Right ventricle myocardium superior (tissue), 1 donor: ENCODE measurements around the gene MYB. TPM values are rescaled to one million over a fixed set of nuclear protein-coding genes. Genes with fewer than 3 reads are reported as not detected.
"Not testable (repeated sequence)": the region's sequence is repeated elsewhere in the genome, so short reads cannot be mapped to it uniquely, and the experiment has no call there.

Source experiments
- ATAC-seq: fragments of 200-7000 bp; cut with Tn5 transposase; one replicate; pipeline ENCODE4 v1.9.1; 2020; ENCODE audit warnings: mild to moderate bottlenecking; ENCODE audit not compliant: poor library complexity
- DNase-seq: peaks from one replicate; pipeline ENCODE4 v3.0.0-alpha.2; 2020
- intact Hi-C: fragments of 100-400 bp; cut with DNase I; formaldehyde crosslinking; loops from one replicate; pipeline ENCODE4 v1.11.2; 2022
- total RNA-seq: library from RNA; stranded (reverse); fragmentation: NEBNext Ultra II Directional; extraction: Animal tissue kit (Norgen Biotek cat#: 25700); gene quantifications from one replicate; pipeline ENCODE4 v1.2.1, GENCODE V29; 2021
- donor health status: DM: no; HTN: yes; CAD: no; lungs with severe emphysema.

The MYB gene
- total RNA-seq, 1 donor from 2014 or later, result 0.22 TPM

DNA sequence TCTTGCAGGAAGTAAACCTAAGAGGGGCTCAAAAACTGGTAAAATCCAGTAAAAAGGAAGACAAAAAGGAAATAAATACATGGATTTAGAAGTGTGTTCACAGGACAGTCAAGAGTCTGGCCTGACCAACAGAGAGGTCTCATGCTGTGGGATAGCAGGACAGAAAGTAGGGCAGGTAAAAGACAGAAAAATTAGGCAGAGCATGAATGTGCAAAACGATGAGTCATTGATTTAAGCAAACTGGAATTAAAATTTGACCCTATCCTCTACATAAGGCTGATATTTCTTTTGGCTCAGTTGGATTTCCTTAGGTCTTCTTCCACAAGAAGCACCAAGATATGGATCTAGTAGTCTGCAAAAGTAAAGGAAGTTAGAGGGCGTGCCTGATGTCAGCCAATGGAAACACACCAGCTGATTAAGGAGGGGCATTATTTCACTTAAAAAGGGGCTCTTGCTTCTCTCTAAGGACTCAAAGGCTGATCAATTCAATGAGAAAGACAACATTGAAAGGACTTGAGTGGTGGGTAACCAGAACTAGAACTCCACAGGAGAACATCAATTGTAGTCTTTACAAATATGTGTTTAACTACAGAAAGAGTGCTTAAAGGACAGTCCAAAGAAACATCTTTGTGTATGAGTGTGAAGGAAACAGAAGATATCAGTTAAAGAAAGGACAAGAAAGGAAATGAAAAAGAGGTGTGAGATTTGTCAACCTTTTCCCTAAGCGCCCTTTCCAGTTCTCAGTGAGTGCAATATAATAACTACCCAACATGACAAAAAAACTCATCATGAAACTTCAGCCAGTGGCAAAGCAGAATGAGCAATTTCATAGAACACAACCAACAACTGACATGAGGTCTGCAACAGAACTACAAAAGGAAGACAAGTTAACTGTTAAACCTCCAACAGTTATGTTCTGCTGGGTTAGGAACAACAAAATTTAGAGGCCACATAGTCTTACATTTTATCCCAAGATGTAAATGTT lies 19.4 kb upstream of the MYB start:
- intact Hi-C loops, result no loop called here
- no peak for DNase-seq
- no peak for ATAC-seq

DNA sequence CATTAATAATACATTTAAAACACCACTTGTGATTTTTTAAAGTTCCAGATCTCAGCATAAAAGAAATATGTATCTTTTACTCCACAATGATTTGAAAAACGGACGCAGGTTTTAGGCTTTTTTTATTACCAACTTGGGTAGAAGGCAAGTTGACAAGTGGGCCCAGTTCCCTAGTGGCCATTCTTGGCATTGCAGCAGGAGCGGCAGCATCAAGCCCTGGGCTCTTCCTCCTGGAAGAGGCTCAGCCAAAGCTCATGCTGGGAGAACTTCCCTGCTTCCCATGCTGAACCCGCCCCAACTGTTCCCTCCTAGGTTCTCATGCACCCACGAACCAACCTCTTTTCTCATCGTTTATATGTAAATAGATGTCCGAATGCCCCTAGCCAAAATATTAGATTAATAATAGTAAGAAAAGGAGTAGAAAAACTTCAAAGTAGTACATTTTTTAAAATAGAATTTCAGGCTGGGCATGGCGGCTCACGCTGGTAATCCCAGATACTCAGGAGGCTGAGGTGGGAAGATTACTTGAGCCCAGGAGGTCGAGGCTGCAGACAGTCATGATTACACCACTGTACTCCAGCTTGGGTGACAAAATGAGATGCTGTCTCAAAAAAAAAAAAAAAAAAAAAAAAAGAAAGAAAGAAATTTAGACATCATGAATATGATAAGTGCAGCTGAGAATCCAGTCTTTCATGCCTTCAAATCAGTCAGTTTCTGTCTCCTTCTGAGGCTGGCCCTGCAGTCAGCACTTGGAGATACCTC lies 18.2 kb upstream of the MYB start:
- DNase-seq (peak; percentile 47), ATAC-seq (no peak)
- intact Hi-C loops, result no loop called here

- DNase-seq (no peak), ATAC-seq (no peak)
- intact Hi-C loops, result no loop called here
Measured at GRCh38 chr6:135163440-135163738, 17.7 kb upstream of the MYB start.

- intact Hi-C loops, ATAC-seq, DNase-seq: not testable (repeated sequence)
Measured at GRCh38 chr6:135164387-135164786, 16.7 kb upstream of the MYB start.

- intact Hi-C loops, result no loop called here
- ATAC-seq (no peak), DNase-seq (no peak)
Measured at GRCh38 chr6:135165031-135165430, 16.1 kb upstream of the MYB start.

GRCh38 chr6:135166515-135166914 lies 14.6 kb upstream of the MYB start:
- DNase-seq, result no peak
- no peak for ATAC-seq

DNA sequence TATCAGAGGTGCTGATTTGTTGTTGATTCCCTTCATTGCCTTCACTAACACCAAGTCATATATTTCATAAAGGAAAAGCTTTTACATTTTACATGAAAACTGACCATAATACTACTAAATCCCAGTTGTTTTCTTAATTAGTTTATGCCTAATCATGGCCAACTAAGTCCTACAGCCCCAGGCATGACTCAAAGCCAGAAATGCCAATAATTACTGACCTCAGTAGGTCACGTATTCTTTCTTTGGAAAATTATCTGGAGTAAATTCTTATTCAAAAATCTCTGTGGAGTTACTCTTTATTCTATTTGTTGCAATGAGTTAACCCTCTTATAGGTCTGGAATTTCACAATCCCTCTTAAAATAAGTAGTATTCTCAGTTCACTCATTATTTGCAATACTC lies 13.5 kb upstream of the MYB start:
- intact Hi-C loops, result no loop called here
- no peak for ATAC-seq
- no peak for DNase-seq

More at GRCh38 chr6:135166515-135166914, 14.6 kb upstream of the MYB start:
- intact Hi-C loops, result no loop called here

DNA sequence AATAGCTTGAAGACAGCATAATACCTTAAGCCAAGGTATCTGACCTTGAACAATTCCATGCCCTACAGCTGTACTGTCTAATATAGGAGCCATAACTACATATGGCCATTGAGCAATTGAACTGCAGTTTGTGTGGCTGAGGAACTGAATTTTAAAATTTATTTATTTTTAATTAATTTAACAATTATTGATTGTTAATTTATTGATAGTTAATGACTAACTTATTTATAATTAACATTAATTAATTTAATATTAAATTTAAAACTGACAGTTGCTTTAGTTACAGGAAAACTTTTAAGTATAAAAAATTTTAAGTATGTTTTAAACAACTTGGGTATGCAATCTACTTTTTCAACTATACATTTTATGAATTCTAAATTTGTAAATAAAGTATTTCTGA lies 12.3 kb upstream of the MYB start:
- DNase-seq (no peak), ATAC-seq (no peak)
- intact Hi-C loops, result no loop called here

- ATAC-seq (no peak), DNase-seq (no peak)
- intact Hi-C loops, result no loop called here
Measured at GRCh38 chr6:135170238-135170637, 10.9 kb upstream of the MYB start.

DNA sequence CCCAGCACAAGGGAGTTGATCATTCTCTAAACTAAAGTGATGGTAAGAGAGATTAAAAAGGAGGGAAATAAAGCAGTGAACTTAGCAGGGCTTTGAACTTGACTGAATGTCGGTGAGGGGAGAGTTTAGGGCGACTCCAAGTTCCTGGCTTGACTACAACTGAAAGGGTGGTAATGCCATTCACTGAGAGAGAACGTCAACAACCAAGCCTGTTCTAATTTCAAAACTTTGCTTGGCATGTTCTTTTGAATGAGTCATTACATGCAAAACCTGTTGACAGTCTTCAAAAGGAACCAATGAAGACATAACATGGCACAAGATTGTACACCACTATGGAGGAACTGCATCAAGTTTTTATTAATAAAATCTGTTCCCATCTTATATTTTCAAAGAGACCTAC lies 10.3 kb upstream of the MYB start:
- ATAC-seq (no peak), DNase-seq (no peak)
- intact Hi-C loops, result no loop called here

- ATAC-seq (no peak), DNase-seq (no peak)
- intact Hi-C loops, result no loop called here
Measured at GRCh38 chr6:135173242-135173988, 7.7 kb upstream of the MYB start.

DNA sequence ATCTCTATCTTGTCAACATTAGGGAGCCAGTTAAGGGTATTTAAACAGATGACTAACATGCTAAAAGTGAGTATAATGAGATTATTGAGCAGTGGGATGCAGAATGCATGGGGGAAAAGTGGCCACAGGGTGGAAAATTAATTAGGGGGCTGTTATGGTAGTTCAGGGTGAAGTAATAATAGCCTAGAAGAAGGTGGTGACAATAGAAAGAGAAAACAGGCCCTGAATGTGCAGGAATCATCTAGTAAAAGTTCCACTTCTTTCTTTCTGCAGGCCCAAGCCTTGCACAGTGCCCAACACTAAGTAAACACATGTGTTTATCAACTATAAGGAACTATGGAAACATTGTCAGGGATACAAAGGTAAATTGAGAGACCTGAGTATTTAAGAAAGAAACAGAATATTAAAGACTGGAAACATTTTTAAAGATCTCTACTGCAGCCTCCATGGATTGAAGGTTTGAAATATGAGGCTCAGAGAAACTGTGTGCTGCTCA lies 7.1 kb upstream of the MYB start:
- intact Hi-C loops, result no loop called here
- DNase-seq (no peak), ATAC-seq (no peak)

- DNase-seq, result no peak
- intact Hi-C loops, result no loop called here
- ATAC-seq, result no peak
Measured at GRCh38 chr6:135176058-135176457, 5.0 kb upstream of the MYB start.

DNA sequence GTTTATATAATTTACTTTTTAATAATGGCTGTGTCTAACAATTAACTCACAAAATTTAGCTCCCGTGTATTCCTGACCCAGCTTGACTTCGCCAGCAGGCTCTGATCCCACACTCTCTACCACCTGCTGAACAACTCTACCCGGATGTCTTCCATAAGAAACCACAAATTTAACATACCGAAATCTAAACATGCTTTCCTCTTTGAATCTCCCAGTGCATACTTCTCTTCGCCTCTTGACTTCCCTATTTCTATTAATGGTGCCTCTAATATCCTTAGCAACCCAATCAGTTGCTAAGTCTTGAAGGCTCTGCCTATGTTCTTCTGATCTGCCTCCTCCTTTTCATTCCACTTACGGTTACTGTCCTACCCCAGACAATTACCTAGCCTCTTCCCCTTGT lies 4.6 kb upstream of the MYB start:
- DNase-seq (no peak), ATAC-seq (no peak)
- intact Hi-C loops, result no loop called here

- no peak for DNase-seq
- intact Hi-C loops, result no loop called here
- ATAC-seq, result no peak
Measured at GRCh38 chr6:135179372-135179771, 1.7 kb upstream of the MYB start.

- no peak for DNase-seq
- ATAC-seq, result no peak
- intact Hi-C loops, result no loop called here
Measured at GRCh38 chr6:135179920-135180541, 1.1 kb upstream of the MYB start.

GRCh38 chr6:135181333-135182070 lies 394 bp downstream of the MYB start:
- intact Hi-C loops, result no loop called here
- ATAC-seq (no peak), DNase-seq (no peak)
